Hepatocyte (in vitro differentiated cells): ENCODE measurements around the gene ARHGEF4.

ENCODE experiments used
- EZH2 ChIP-seq: fragments of 200-600 bp; sonication (generic); IDR thresholded peaks from 2 replicates; pipeline ENCODE4 v1.6.1; 2016; ENCODE audit warnings: antibody characterized with exemption, mild to moderate bottlenecking, borderline replicate concordance
- TF ChIP-seq, protein P1 (sequence below): fragments of 200-600 bp; sonication (generic); IDR thresholded peaks from 2 replicates; pipeline ENCODE4 v1.5.1; 2016; ENCODE audit warnings: antibody characterized with exemption, mild to moderate bottlenecking; ENCODE audit not compliant: poor library complexity

DNA sequence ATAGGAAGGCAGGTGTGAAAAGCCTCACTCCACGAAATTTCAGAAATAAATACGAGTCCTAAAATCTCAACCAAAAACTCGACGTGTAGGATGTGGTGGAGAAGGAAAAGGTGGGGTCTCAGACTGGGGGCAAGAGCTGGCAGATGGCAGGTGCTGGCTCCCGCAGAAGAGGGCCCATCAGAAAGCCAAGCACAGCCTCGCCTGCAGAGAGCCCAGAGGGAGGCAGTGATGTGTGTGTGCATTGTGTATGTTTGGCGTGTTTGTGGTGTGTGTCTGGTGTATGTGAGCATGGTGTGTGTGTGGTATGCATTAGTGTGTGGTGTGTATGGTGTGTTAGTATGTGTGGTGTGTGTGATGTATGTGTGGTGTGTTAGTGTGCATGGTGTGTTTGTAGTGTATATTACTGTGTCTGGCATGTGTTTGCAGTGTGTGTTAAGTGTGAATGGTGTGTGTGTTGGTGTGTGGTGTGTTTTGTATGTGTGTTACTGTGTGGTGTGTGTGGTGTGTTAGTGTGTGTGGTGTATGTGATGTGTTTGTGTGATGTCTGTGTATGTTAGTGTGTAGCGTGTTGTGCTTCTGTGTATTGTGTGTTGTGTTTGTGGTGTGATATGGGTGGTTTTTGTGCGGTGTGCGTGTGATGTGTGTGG, 140.0 kb downstream of the ARHGEF4 start:
- TF ChIP-seq, protein P1, sequence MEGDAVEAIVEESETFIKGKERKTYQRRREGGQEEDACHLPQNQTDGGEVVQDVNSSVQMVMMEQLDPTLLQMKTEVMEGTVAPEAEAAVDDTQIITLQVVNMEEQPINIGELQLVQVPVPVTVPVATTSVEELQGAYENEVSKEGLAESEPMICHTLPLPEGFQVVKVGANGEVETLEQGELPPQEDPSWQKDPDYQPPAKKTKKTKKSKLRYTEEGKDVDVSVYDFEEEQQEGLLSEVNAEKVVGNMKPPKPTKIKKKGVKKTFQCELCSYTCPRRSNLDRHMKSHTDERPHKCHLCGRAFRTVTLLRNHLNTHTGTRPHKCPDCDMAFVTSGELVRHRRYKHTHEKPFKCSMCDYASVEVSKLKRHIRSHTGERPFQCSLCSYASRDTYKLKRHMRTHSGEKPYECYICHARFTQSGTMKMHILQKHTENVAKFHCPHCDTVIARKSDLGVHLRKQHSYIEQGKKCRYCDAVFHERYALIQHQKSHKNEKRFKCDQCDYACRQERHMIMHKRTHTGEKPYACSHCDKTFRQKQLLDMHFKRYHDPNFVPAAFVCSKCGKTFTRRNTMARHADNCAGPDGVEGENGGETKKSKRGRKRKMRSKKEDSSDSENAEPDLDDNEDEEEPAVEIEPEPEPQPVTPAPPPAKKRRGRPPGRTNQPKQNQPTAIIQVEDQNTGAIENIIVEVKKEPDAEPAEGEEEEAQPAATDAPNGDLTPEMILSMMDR = no peak
- TF ChIP-seq EZH2 = no peak
